ENCODE results near the gene CSTF1. TPM values are rescaled to one million over a fixed set of nuclear protein-coding genes. Genes with fewer than 3 reads are reported as not detected.

The CSTF1 gene
- total RNA-seq, 1 donor from 2014 or later = 36.8 TPM

DNA sequence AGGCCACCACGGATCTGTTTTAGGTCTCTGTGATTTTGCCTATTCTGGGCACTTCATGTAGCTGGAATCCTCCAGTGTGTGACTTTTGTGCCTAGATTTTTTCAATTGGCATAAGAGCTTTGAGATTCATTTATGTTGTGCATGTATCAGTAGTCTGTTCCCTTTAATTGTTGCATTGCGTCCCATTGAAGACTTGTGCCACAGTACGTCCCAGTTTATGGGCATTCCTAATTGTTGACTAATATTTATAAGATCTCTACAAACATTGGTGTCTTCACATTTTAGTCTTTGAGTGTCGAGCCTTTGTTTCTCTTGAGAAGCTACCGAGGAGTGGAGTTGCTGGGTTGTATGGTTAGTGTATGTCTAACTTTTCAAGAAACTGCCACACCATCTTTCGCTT, 34.4 kb upstream of the CSTF1 start:
- TF ChIP-seq, protein P1, sequence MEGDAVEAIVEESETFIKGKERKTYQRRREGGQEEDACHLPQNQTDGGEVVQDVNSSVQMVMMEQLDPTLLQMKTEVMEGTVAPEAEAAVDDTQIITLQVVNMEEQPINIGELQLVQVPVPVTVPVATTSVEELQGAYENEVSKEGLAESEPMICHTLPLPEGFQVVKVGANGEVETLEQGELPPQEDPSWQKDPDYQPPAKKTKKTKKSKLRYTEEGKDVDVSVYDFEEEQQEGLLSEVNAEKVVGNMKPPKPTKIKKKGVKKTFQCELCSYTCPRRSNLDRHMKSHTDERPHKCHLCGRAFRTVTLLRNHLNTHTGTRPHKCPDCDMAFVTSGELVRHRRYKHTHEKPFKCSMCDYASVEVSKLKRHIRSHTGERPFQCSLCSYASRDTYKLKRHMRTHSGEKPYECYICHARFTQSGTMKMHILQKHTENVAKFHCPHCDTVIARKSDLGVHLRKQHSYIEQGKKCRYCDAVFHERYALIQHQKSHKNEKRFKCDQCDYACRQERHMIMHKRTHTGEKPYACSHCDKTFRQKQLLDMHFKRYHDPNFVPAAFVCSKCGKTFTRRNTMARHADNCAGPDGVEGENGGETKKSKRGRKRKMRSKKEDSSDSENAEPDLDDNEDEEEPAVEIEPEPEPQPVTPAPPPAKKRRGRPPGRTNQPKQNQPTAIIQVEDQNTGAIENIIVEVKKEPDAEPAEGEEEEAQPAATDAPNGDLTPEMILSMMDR (IDR thresholded peaks at IDR 0.05; ENCODE audit: unreplicated experiment) = no peak
- Mint-ChIP-seq H3K9me3 (no peaks in the 10 kb centered on the region), H3K4me1 (peaks cover 20% of the 10 kb centered on the region), H3K27me3 (ENCODE audit: low read depth) (peaks cover 7% of the 10 kb centered on the region), H3K36me3 (no peaks in the 10 kb centered on the region), H3K4me3 (peak overlapping the region; percentile 75), H3K27ac (peak overlapping the region; percentile 41)
- DNase-seq (ENCODE audit: low spot score in 2 of 2, unreplicated experiment in 2 of 2) = no peak

DNA sequence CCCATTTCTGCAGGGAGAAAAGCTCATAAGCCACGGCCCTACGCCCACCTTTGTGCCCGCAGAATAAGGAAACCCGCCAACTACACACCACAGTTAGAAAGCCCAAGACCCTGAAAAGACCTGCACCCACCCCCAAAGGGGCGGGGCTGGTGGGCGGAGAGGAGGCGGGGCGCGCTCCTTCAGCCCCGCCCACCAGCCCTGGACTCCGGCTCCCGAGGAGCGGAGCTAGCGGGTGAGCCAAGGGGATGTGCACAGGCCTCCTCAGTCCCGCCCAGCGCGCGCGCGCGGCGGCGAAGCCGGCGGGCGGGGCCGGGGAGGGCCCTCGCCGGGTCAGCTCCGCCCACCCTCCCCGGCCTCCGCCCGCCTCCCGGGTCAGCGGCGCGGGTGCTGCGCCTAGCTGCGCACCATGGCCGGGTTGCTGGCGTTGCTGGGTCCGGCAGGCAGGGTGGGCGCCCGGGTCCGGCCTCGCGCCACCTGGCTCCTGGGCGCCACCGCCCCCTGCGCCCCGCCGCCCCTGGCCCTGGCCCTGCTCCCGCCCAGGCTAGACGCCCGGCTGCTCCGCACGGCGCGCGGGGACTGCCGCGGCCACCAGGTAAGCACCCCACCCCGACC, 33.7 kb upstream of the CSTF1 start, which contains the start of gene FAM210B:
TSS of gene FAM210B (plus strand) at position 375 of the 612 bp plus-strand sequence. CDS start at position 407, 32 bp downstream.
- peak; percentile 76 to 81 for DNase-seq (ENCODE audit: low spot score in 2 of 2, unreplicated experiment in 2 of 2)
- Mint-ChIP-seq H3K9me3 (no peaks in the 10 kb centered on the region), H3K27me3 (ENCODE audit: low read depth) (peaks cover 3% of the 10 kb centered on the region), H3K27ac (peak within 1 kb of the TSS; percentile 96), H3K4me3 (peak within 1 kb of the TSS; percentile 91), H3K4me1 (peaks cover 20% of the 10 kb centered on the region), H3K36me3 (no peaks in the 10 kb centered on the region)
- TF ChIP-seq, protein P1 (IDR thresholded peaks at IDR 0.05; ENCODE audit: unreplicated experiment) = no peak

DNA sequence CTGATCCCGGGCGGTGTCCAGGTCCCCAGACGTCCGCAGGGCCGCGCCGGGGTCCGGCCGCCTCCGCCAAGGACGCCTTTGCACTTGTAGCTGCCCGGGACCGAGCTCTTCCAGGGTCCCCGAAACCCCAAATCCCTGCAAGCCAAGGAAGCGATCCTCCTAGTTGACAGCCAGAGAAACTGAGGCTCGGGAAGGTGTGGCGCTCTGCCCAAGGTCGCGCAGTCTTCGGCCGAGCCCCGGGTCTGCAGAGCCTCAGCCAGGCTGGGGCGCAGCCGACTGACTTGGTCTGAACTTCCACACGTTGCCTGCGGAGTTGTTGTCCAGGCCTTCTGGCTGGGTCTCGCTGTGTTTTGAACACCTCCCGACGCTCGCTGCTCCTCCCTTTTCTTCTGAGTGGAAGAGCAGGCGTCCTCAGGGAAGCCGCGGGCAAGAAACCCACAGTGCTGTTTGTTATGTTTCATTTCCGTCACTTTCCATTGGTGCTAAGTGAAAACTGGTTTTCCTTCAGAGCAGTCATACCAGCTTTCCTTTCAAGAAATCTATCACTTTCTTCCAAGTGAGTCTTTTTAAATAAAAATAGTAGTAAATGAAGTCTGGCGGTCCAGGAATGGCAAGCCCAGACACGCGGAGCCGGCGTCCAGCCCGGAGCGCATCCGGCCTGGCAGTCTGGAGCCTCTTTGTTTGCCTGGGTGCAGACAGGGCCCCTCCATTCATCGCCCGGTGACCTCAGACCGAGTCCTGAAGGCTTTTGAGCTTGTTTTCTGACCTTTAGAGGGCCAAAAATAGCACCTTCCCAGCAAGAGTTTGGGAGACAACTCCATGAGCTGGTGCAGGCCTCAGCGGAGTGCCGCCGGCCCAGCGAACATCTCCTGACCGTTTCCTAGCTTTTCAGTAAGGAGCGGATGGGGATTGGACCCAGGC, 33.0 kb upstream of the CSTF1 start:
- peaks cover 5% of the 10 kb centered on the region for H3K36me3 Mint-ChIP-seq
- H3K27ac Mint-ChIP-seq = peak overlapping the region; percentile 96
- TF ChIP-seq, protein P1 (IDR thresholded peaks at IDR 0.05; ENCODE audit: unreplicated experiment) = no peak
- peaks cover 20% of the 10 kb centered on the region for H3K4me1 Mint-ChIP-seq
- H3K4me3 Mint-ChIP-seq = peak overlapping the region; percentile 91
- H3K9me3 Mint-ChIP-seq = no peaks in the 10 kb centered on the region
- no peaks in the 10 kb centered on the region for H3K27me3 Mint-ChIP-seq (ENCODE audit: low read depth)
- DNase-seq (ENCODE audit: low spot score in 2 of 2, unreplicated experiment in 2 of 2) = peak in 1 of 2 experiments; percentile 59

DNA sequence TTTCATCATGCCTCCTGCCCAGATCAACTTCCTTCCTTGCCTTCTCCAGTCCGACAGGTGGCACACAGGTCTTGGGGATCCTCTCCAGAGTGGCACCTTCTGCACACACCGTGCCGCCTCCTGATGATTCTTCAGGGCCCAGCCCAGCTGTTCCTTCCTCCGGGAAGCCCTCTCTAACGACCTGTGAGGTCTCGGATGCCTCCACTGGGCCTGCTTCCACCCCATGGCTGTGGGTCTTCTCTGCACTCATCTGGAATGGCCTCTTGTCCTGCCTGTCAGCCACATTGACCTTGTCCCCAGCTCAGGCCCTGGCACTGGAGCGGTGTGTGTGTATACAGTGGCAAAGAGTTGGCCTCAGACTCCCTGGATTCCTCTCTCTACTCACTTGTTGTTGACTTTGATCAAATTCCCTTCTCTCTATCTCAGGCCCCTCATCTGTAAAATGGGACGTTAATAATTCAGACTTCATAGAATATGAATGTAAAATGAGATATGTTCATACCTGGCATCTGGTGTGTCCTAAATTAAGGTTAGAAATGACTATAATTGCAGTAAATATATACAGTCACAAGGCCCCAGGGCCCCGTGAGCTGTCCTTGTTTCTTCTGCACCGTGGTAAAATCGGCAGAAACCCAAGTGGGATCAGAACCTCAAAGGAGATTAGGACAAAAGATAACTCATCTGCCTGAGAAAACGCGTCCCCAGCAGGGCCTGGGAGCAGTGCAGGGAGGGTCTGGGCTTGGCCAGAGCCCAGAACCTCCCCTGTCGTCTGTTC, 32.1 kb upstream of the CSTF1 start:
- Mint-ChIP-seq H3K4me3 (peak overlapping the region; percentile 91), H3K27me3 (ENCODE audit: low read depth) (no peaks in the 10 kb centered on the region), H3K27ac (peak overlapping the region; percentile 96), H3K36me3 (peaks cover 8% of the 10 kb centered on the region), H3K9me3 (no peaks in the 10 kb centered on the region), H3K4me1 (peaks cover 20% of the 10 kb centered on the region)
- TF ChIP-seq, protein P1 (IDR thresholded peaks at IDR 0.05; ENCODE audit: unreplicated experiment) = no peak
- DNase-seq (ENCODE audit: low spot score in 2 of 2, unreplicated experiment in 2 of 2) = no peak

DNA sequence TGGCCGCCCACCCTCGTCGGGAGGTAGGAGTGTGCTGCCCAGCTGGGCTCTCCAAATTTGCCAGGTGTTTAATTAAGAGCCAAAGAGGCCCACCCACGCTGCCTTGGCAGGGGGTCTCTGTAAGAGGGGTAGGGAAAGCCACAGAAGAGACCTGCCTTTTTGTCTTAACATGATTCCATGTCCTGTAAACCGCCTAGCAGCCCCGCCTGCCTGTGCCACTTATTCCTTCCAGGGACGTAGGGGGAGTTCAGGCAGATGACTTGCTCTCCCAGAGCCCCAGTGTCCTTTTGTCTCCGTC, 31.6 kb upstream of the CSTF1 start:
- Mint-ChIP-seq H3K4me3 (peak overlapping the region; percentile 91), H3K36me3 (peaks cover 9% of the 10 kb centered on the region)
- no peak for DNase-seq (ENCODE audit: low spot score in 2 of 2, unreplicated experiment in 2 of 2)

More for the DNA sequence above, 31.6 kb upstream of the CSTF1 start:
- TF ChIP-seq, protein P1 (IDR thresholded peaks at IDR 0.05; ENCODE audit: unreplicated experiment) = no peak
- Mint-ChIP-seq H3K27ac (peak overlapping the region; percentile 96), H3K4me1 (peaks cover 20% of the 10 kb centered on the region), H3K27me3 (ENCODE audit: low read depth) (no peaks in the 10 kb centered on the region), H3K9me3 (no peaks in the 10 kb centered on the region)

Measured in mesothelial cell of epicardium (in vitro differentiated cells).